ENCODE results near the gene INPP4B. TPM values are rescaled to one million over a fixed set of nuclear protein-coding genes. Genes with fewer than 3 reads are reported as not detected.
"Not testable (repeated sequence)": the region's sequence is repeated elsewhere in the genome, so short reads cannot be mapped to it uniquely, and the experiment has no call there.

Gene INPP4B
- total and polyA plus RNA-seq, 7 donors = 4.2 to 27.3 (median 17.2) TPM

GRCh38 chr4:142523111-142523510, 323.0 kb downstream of the INPP4B start:
- intact Hi-C loops (cut with DNase I) = no loop called here
- Histone ChIP-seq H3K4me3 (no peak overlapping the region), H3K36me3 (no peaks in the 10 kb centered on the region), H3K27me3 (no peaks in the 10 kb centered on the region), H3K4me1 (no peaks in the 10 kb centered on the region), H3K27ac (no peak overlapping the region), H3K9me3 (no peaks in the 10 kb centered on the region)
- TF ChIP-seq POLR2A (IDR thresholded peaks at IDR 0.05) (no peak), POLR2AphosphoS5 (IDR thresholded peaks at IDR 0.05) (no peak), EP300 (IDR thresholded peaks at IDR 0.05) (no peak), CTCF (IDR thresholded peaks at IDR 0.05) (no peak)
- WGBS, 2 donors = 88 to 91% methylated on average over 3 of the region's 3 CpGs
- no peak for DNase-seq

GRCh38 chr4:142519342-142519741, 326.8 kb downstream of the INPP4B start:
- no peak overlapping the region for H3K27ac ChIP-seq
- intact Hi-C loops (cut with DNase I) = no loop called here
- H3K4me3 ChIP-seq = no peak overlapping the region
- H3K27me3 ChIP-seq = no peaks in the 10 kb centered on the region
- H3K36me3 ChIP-seq = no peaks in the 10 kb centered on the region
- no peaks in the 10 kb centered on the region for H3K4me1 ChIP-seq
- H3K9me3 ChIP-seq = no peaks in the 10 kb centered on the region
- no peak for DNase-seq
- TF ChIP-seq POLR2AphosphoS5 (IDR thresholded peaks at IDR 0.05) (no peak), EP300 (IDR thresholded peaks at IDR 0.05) (no peak), POLR2A (IDR thresholded peaks at IDR 0.05) (no peak), CTCF (IDR thresholded peaks at IDR 0.05) (no peak)

- WGBS, 2 donors = 88 to 91% methylated on average over 4 of the region's 4 CpGs
- intact Hi-C loops (cut with DNase I) = no loop called here
- DNase-seq = no peak
- no peaks in the 10 kb centered on the region for H3K9me3 ChIP-seq
- no peak overlapping the region for H3K4me3 ChIP-seq
- no peaks in the 10 kb centered on the region for H3K27me3 ChIP-seq
- no peaks in the 10 kb centered on the region for H3K36me3 ChIP-seq
- H3K27ac ChIP-seq = no peak overlapping the region
- no peak for TF ChIP-seq EP300 (IDR thresholded peaks at IDR 0.05)
- no peak for TF ChIP-seq POLR2AphosphoS5 (IDR thresholded peaks at IDR 0.05)
- no peak for TF ChIP-seq CTCF (IDR thresholded peaks at IDR 0.05)
- no peak for TF ChIP-seq POLR2A (IDR thresholded peaks at IDR 0.05)
- H3K4me1 ChIP-seq = no peaks in the 10 kb centered on the region
Observed at GRCh38 chr4:142516686-142517526, 329.2 kb downstream of the INPP4B start.

GRCh38 chr4:142512161-142512560, 333.9 kb downstream of the INPP4B start:
- intact Hi-C loops (cut with DNase I) = no loop called here
- TF ChIP-seq CTCF (IDR thresholded peaks at IDR 0.05) (no peak), POLR2A (IDR thresholded peaks at IDR 0.05) (no peak), EP300 (IDR thresholded peaks at IDR 0.05) (no peak), POLR2AphosphoS5 (IDR thresholded peaks at IDR 0.05) (no peak)
- Histone ChIP-seq H3K4me3 (no peak overlapping the region), H3K27me3 (no peaks in the 10 kb centered on the region), H3K36me3 (no peaks in the 10 kb centered on the region), H3K9me3 (no peaks in the 10 kb centered on the region), H3K27ac (no peak overlapping the region), H3K4me1 (no peaks in the 10 kb centered on the region)
- 91% methylated on average over 1 of the region's 1 CpG for WGBS, 2 donors
- DNase-seq = no peak

GRCh38 chr4:142509881-142510280, 336.2 kb downstream of the INPP4B start:
- H3K4me1 ChIP-seq = no peaks in the 10 kb centered on the region
- intact Hi-C loops (cut with DNase I) = no loop called here
- TF ChIP-seq POLR2AphosphoS5 (IDR thresholded peaks at IDR 0.05) (no peak), EP300 (IDR thresholded peaks at IDR 0.05) (no peak), POLR2A (IDR thresholded peaks at IDR 0.05) (no peak), CTCF (IDR thresholded peaks at IDR 0.05) (no peak)
- H3K9me3 ChIP-seq = no peaks in the 10 kb centered on the region
- no peak for DNase-seq
- WGBS, 2 donors = 97% methylated on average over 1 of the region's 1 CpG
- no peak overlapping the region for H3K27ac ChIP-seq
- no peak overlapping the region for H3K4me3 ChIP-seq
- H3K27me3 ChIP-seq = no peaks in the 10 kb centered on the region
- H3K36me3 ChIP-seq = no peaks in the 10 kb centered on the region

GRCh38 chr4:142509381-142509780, 336.7 kb downstream of the INPP4B start:
- intact Hi-C loops (cut with DNase I); DNase-seq; H3K4me3 ChIP-seq; H3K36me3 ChIP-seq; H3K27ac ChIP-seq; H3K4me1 ChIP-seq; H3K9me3 ChIP-seq; H3K27me3 ChIP-seq: not testable (repeated sequence)
- 86 to 91% methylated on average over 2 of the region's 2 CpGs for WGBS, 2 donors
